Progenitor cell of endocrine pancreas (in vitro differentiated cells): ENCODE data around the gene PGA4. TPM values are rescaled to one million over a fixed set of nuclear protein-coding genes. Genes with fewer than 3 reads are reported as not detected.
"Not testable (repeated sequence)": the region's sequence is repeated elsewhere in the genome, so short reads cannot be mapped to it uniquely, and the experiment has no call there.

Experiments
- DNase-seq: peaks from one replicate; pipeline ENCODE4 v3.0.0; 2021; ENCODE audit warnings: low spot score; ENCODE audit not compliant: unreplicated experiment
- H3K27ac Mint-ChIP-seq: 2 replicates; pipeline ENCODE4 v1.8.0; 2021; ENCODE audit warnings: mild to moderate bottlenecking, moderate library complexity, mixed read lengths
- H3K27me3 Mint-ChIP-seq: 2 replicates; pipeline ENCODE4 v1.8.0; 2021; ENCODE audit warnings: mixed read lengths
- H3K36me3 Mint-ChIP-seq: 2 replicates; pipeline ENCODE4 v1.8.0; 2022; ENCODE audit warnings: mixed read lengths; ENCODE audit not compliant: insufficient read depth
- H3K4me1 Mint-ChIP-seq: 2 replicates; pipeline ENCODE4 v1.8.0; 2021; ENCODE audit warnings: low read depth, mixed read lengths
- H3K4me3 Mint-ChIP-seq: 2 replicates; pipeline ENCODE4 v1.8.0; 2021; ENCODE audit warnings: low read depth, mild to moderate bottlenecking, moderate library complexity, mixed read lengths
- H3K9me3 Mint-ChIP-seq: 2 replicates; pipeline ENCODE4 v1.8.0; 2021; ENCODE audit warnings: low read depth, mixed read lengths
- total RNA-seq: library from RNA; stranded (reverse); gene quantifications from 2 replicates; pipeline ENCODE4 v1.2.1, GENCODE V29; 2021
- TF ChIP-seq, protein P1 (sequence below): fragments of 200-600 bp; sonication (generic); IDR thresholded peaks from one replicate; pipeline ENCODE4 v1.5.0; 2021; ENCODE audit warnings: antibody characterized with exemption, mild to moderate bottlenecking; ENCODE audit not compliant: unreplicated experiment

Gene PGA4
- total RNA-seq, 1 donor from 2014 or later = 0.81 TPM

DNA sequence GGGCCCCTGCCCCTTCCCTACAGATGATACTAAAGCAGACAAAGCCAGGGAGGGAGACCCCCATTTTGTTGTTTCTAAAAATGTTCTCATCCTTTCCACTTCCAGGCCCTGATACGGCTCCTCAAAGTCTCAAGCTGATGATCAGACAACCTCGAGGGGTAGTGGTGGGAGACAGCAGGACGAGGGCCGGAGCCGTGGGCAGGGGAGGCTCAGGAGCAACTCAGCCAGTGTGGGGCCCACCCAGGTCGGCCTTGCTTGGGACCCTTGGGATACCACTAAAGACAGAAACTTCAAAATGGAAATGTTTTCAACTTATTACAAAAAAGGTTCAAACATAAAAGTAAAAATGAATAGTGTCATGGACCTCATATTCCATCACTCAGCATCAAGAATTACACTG lies 45.7 kb upstream of the PGA4 start:
- Mint-ChIP-seq H3K36me3 (no peaks in the 10 kb centered on the region), H3K9me3 (no peaks in the 10 kb centered on the region), H3K4me3 (no peak overlapping the region), H3K4me1 (no peaks in the 10 kb centered on the region), H3K27ac (peak overlapping the region; percentile 35), H3K27me3 (peaks cover 17% of the 10 kb centered on the region)
- DNase-seq = no peak
- TF ChIP-seq, protein P1, sequence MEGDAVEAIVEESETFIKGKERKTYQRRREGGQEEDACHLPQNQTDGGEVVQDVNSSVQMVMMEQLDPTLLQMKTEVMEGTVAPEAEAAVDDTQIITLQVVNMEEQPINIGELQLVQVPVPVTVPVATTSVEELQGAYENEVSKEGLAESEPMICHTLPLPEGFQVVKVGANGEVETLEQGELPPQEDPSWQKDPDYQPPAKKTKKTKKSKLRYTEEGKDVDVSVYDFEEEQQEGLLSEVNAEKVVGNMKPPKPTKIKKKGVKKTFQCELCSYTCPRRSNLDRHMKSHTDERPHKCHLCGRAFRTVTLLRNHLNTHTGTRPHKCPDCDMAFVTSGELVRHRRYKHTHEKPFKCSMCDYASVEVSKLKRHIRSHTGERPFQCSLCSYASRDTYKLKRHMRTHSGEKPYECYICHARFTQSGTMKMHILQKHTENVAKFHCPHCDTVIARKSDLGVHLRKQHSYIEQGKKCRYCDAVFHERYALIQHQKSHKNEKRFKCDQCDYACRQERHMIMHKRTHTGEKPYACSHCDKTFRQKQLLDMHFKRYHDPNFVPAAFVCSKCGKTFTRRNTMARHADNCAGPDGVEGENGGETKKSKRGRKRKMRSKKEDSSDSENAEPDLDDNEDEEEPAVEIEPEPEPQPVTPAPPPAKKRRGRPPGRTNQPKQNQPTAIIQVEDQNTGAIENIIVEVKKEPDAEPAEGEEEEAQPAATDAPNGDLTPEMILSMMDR = no peak

DNA sequence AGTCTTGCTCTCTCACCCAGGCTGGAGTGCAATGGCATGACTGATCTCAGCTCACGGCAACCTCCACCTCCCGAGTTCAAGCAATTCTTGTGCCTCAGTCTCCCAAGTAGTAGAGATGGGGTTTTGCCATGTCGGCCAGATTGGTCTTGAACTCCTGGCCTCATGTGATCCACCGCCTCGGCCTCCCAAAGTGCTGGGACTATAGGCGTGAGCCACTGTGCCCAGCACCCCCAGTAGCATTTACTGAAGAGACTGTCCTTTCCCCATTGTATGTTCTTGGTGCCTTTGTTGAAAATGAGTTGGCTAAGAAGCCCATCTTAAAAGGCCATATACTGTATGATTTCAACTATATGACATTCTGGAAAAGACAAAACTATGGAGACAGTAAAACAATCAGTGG lies 41.9 kb upstream of the PGA4 start:
- H3K36me3 Mint-ChIP-seq, H3K27me3 Mint-ChIP-seq, H3K4me1 Mint-ChIP-seq, H3K27ac Mint-ChIP-seq, H3K4me3 Mint-ChIP-seq, H3K9me3 Mint-ChIP-seq, DNase-seq: not testable (repeated sequence)

DNA sequence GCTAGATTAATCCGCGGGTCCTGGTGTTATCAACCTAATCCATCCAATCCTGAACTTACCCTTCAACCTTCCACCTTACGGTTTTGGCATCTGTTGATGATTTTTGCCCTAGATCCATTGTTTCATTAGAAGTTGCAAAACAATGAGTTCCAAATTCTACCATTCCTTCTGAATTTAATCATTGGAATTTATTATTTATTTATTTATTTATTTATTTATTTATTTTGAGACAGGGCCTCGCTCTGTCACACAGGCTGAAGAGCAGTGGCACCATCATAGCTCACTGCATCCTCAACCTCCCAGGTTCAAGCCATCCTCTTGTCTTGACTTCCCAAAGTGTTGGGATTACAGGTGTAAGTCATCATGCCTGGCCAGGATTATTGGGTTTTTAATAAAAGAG lies 40.7 kb upstream of the PGA4 start:
- H3K27me3 Mint-ChIP-seq = no peaks in the 10 kb centered on the region
- H3K27ac Mint-ChIP-seq = no peak overlapping the region
- H3K4me1 Mint-ChIP-seq = no peaks in the 10 kb centered on the region
- no peak for DNase-seq
- H3K36me3 Mint-ChIP-seq = no peaks in the 10 kb centered on the region
- no peak overlapping the region for H3K4me3 Mint-ChIP-seq
- H3K9me3 Mint-ChIP-seq = no peaks in the 10 kb centered on the region
- TF ChIP-seq, protein P1 = no peak

DNA sequence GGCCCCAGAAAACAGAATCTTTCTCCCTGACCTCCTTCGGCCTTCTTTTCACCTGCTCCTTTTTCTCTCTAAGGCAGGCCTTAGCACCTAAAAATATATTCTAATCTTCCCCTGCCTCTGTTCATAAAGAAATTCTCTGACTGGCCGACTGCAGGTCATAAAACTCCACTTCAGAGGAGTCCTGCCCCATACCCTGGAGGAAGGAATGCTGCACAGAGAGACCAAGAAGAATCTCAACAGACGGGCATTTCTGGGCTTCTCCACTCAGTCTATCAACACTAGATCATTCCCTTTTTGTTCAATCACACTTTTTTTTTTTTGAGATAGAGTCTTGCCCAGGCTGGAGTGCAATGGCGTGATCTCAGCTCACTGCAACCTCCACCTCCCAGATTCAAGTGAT lies 38.5 kb upstream of the PGA4 start:
- Mint-ChIP-seq H3K4me1 (peaks cover 2% of the 10 kb centered on the region), H3K9me3 (no peaks in the 10 kb centered on the region), H3K36me3 (no peaks in the 10 kb centered on the region), H3K27me3 (no peaks in the 10 kb centered on the region), H3K27ac (no peak overlapping the region), H3K4me3 (no peak overlapping the region)
- no peak for DNase-seq
- TF ChIP-seq, protein P1 = peak; percentile 17

DNA sequence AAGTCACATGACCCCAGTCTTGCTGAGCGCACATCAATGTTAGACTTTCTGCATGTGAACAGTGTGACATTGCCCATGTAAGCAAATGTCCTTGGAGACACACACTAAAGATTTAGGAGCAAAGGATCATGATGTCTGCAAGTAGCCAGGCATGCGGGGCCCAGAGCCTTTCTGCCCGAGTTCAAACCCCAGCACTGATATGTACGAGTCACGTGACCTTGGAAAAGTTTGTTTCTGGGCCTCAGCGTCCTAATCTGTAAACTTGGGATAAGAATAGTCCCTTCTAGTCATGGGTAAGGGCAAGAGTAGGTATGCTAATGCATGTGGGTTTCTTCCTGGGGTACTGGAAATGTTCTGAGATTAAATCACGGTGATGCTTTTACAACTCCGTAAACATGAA lies 35.6 kb upstream of the PGA4 start:
- Mint-ChIP-seq H3K36me3 (no peaks in the 10 kb centered on the region), H3K4me3 (no peak overlapping the region), H3K4me1 (peaks cover 2% of the 10 kb centered on the region), H3K27me3 (no peaks in the 10 kb centered on the region), H3K9me3 (no peaks in the 10 kb centered on the region), H3K27ac (no peak overlapping the region)
- DNase-seq = no peak
- TF ChIP-seq, protein P1 = no peak

DNA sequence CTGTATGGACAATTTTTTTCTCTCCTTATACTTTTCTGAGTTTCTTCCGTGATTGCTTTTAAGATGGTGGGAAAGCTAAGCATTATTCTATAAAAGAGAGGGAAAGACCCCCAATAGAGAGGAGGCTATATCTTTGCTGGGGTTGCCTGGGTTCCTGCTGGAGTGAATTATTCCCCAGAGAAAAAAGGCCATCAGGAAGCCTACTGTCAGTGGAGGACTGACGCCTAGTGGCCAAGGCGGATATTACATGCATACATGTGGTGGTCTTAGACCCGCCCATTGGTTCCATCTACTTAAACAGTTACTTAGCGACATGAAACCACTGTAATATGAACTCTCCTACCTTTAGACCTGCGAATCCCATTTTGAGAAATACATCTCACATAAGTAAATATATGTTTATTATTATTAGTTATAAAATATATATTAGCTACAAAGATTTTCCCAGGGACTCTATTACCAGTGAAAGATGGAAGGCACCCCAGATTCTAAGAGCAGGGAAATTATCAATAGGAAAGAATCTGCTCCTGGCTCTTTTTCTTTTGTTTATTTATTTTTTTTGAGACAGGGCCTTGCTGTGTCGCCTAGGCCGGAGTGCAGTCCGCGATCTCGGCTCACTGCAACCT lies 34.5 kb upstream of the PGA4 start:
- no peaks in the 10 kb centered on the region for H3K36me3 Mint-ChIP-seq

More for the DNA sequence above, 34.5 kb upstream of the PGA4 start:
- DNase-seq = peak; percentile 70
- peak overlapping the region; percentile 77 for H3K27ac Mint-ChIP-seq
- H3K27me3 Mint-ChIP-seq = peaks cover 1% of the 10 kb centered on the region
- TF ChIP-seq, protein P1 = peak; percentile 92
- no peak overlapping the region for H3K4me3 Mint-ChIP-seq
- H3K9me3 Mint-ChIP-seq = no peaks in the 10 kb centered on the region
- peaks cover 2% of the 10 kb centered on the region for H3K4me1 Mint-ChIP-seq
